CD4-positive, alpha-beta memory T cell (primary cell): ENCODE results near the gene TLCD4. TPM values are rescaled to one million over a fixed set of nuclear protein-coding genes. Genes with fewer than 3 reads are reported as not detected.
"Not testable (repeated sequence)": the region's sequence is repeated elsewhere in the genome, so short reads cannot be mapped to it uniquely, and the experiment has no call there.

Experiments
- CTCF ChIA-PET: fragments of 350-600 bp; sonication (Branson Sonifier 250); formaldehyde crosslinking; loops from one replicate; lab custom pipeline; 2021; ENCODE audit warnings: inconsistent platforms; ENCODE audit not compliant: partially characterized antibody; lab: Charles Lee
- POLR2A ChIA-PET: fragments of 350-600 bp; sonication (Branson Sonifier 250); formaldehyde crosslinking; loops from one replicate; lab custom pipeline; 2021; ENCODE audit not compliant: partially characterized antibody; lab: Charles Lee
- DNase-seq, 5 donors: peaks; one replicate each; pipeline versions ENCODE4 v3.0.0 to v3.0.0-alpha.2; 2020 to 2022; ENCODE audit warnings: mixed read lengths in 1 of 5
- H3K27ac ChIP-seq: one replicate; pipeline ENCODE4 v1.7.0; 2013; ENCODE audit warnings: low read depth, low read length
- H3K27me3 ChIP-seq: 2 replicates; pipeline ENCODE4 v1.7.0; 2013; ENCODE audit warnings: mild to moderate bottlenecking, low read length, moderate library complexity; ENCODE audit not compliant: insufficient read depth
- H3K36me3 ChIP-seq: 2 replicates; pipeline ENCODE4 v1.7.0; 2013; ENCODE audit warnings: mild to moderate bottlenecking, low read length, moderate library complexity; ENCODE audit not compliant: insufficient read depth
- H3K4me1 ChIP-seq: 2 replicates; pipeline ENCODE4 v1.7.0; 2013; ENCODE audit warnings: mild to moderate bottlenecking, low read length, moderate library complexity; ENCODE audit not compliant: insufficient read depth
- H3K4me3 ChIP-seq, 2 donors: one replicate each; pipeline ENCODE4 v1.7.0; 2013; ENCODE audit warnings: low read length in 2 of 2, mild to moderate bottlenecking in 1 of 2
- H3K9me3 ChIP-seq, 2 donors: one replicate each; pipeline ENCODE4 v1.7.0; 2013; ENCODE audit warnings: low read length in 2 of 2, control low read depth in 1 of 2; ENCODE audit not compliant: control insufficient read depth in 1 of 2
- H3K27ac Mint-ChIP-seq, 7 donors: one replicate each; pipeline ENCODE4 v1.8.0; 2020 to 2021; ENCODE audit warnings: mixed read lengths in 7 of 7, mild to moderate bottlenecking in 6 of 7, inconsistent platforms in 3 of 7, moderate library complexity in 3 of 7
- H3K27me3 Mint-ChIP-seq, 2 donors: one replicate each; pipeline ENCODE4 v1.8.0; 2020 to 2021; ENCODE audit warnings: mixed read lengths in 2 of 2
- H3K36me3 Mint-ChIP-seq, 2 donors: one replicate each; pipeline ENCODE4 v1.8.0; 2020 to 2021; ENCODE audit warnings: mixed read lengths in 2 of 2, inconsistent platforms in 1 of 2, mild to moderate bottlenecking in 1 of 2
- H3K4me1 Mint-ChIP-seq, 4 donors: one replicate each; pipeline ENCODE4 v1.8.0; 2020 to 2021; ENCODE audit warnings: mixed read lengths in 4 of 4, mild to moderate bottlenecking in 1 of 4
- H3K4me3 Mint-ChIP-seq, 8 donors: one replicate each; pipeline ENCODE4 v1.8.0; 2020 to 2021; ENCODE audit warnings: mixed read lengths in 8 of 8, mild to moderate bottlenecking in 7 of 8, moderate library complexity in 6 of 8, inconsistent platforms in 3 of 8
- H3K9me3 Mint-ChIP-seq, 8 donors: one replicate each; pipeline ENCODE4 v1.8.0; 2020 to 2021; ENCODE audit warnings: mixed read lengths in 8 of 8, mild to moderate bottlenecking in 5 of 8, inconsistent platforms in 3 of 8, moderate library complexity in 1 of 8
- intact Hi-C: fragments of 100-400 bp; cut with micrococcal nuclease; formaldehyde crosslinking; loops from one replicate; pipeline ENCODE4 v1.15.1; 2023
- polyA plus RNA-seq, 2 donors: library from polyadenylated mRNA; unstranded; fragments of 300-500 nt; fragmentation: Illumina TruSeq; gene quantifications; one replicate each; pipeline ENCODE4 v1.2.3, GENCODE V29; 2021
- total RNA-seq, 2 experiments: library from RNA; stranded (reverse); gene quantifications; one replicate each; pipeline ENCODE4 v1.2.3, GENCODE V29; 2021

Gene TLCD4
- total and polyA plus RNA-seq, 4 experiments from 2014 or later: 0.12 to 0.64 (median 0.26) TPM

DNA sequence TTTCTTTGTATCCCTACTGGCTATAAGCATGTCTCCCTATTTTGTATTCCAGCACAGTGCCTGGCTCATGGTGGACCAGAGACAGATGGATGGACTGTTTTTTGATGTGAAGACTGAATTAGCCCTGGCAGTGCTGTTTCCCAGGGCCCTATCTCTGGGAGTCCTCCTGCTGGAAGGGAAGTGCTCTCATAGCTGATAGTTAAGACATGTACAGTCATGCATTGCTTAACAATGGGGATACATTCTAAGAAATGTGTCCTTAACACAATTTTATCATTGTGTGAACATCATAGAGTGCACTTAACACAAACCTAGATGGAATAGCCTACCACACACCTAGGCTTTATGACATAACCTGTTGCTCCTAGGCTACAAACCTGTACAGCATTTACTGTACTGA, 21.1 kb downstream of the TLCD4 start:
- intact Hi-C loops: no loop called here
- Mint-ChIP-seq H3K4me1 (no peaks in the 10 kb centered on the region), H3K27ac (no peak overlapping the region), H3K36me3 (no peaks in the 10 kb centered on the region), H3K9me3 (peaks cover 0 to 3% (median 0%) of the 10 kb centered on the region in 8 donors), H3K4me3 (no peak overlapping the region), H3K27me3 (peaks cover 0 to 5% of the 10 kb centered on the region in 2 donors)
- Histone ChIP-seq H3K27me3 (no peaks in the 10 kb centered on the region), H3K27ac (no peak overlapping the region), H3K9me3 (no peaks in the 10 kb centered on the region), H3K4me3 (no peak overlapping the region), H3K4me1 (no peaks in the 10 kb centered on the region), H3K36me3 (no peaks in the 10 kb centered on the region)
- CTCF ChIA-PET: no interaction called here
- POLR2A ChIA-PET: no interaction called here
- DNase-seq: no peak

DNA sequence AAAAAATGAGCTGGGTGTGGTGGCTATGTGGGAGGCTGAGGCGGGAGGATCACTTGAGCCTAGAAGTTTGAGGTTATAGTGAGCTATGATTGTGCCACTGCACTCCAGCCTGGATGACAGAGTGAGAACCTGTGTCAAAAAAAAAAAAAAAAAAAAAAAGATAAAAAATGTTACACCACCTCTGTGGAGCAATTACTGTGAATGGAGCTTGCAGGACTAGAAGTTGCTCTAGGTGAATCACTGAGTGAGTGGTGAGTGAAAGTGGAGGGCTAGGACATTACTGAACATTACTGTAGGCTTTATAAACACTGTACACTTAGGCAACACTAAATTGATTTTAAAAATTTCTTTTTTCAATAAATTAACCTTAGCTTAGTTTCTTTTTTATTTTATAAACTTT, 21.9 kb downstream of the TLCD4 start:
- H3K4me1 Mint-ChIP-seq: no peaks in the 10 kb centered on the region
- no peaks in the 10 kb centered on the region for H3K36me3 Mint-ChIP-seq
- Histone ChIP-seq H3K27ac (no peak overlapping the region), H3K4me3 (no peak overlapping the region), H3K9me3 (no peaks in the 10 kb centered on the region), H3K4me1 (no peaks in the 10 kb centered on the region), H3K36me3 (no peaks in the 10 kb centered on the region), H3K27me3 (no peaks in the 10 kb centered on the region)
- peaks cover 0 to 3% (median 0%) of the 10 kb centered on the region in 8 donors for H3K9me3 Mint-ChIP-seq
- ChIA-PET CTCF (interaction anchor here (0.7 to 1.4 kb wide), 2 partner anchors 10 to 1969 kb away, joined by 3 read pairs; no protein-coding TSS in a partner anchor), POLR2A (no interaction called here)
- no peak for DNase-seq
- intact Hi-C loops: no loop called here
- peaks cover 0 to 5% of the 10 kb centered on the region in 2 donors for H3K27me3 Mint-ChIP-seq
- H3K27ac Mint-ChIP-seq: no peak overlapping the region
- H3K4me3 Mint-ChIP-seq: no peak overlapping the region

DNA sequence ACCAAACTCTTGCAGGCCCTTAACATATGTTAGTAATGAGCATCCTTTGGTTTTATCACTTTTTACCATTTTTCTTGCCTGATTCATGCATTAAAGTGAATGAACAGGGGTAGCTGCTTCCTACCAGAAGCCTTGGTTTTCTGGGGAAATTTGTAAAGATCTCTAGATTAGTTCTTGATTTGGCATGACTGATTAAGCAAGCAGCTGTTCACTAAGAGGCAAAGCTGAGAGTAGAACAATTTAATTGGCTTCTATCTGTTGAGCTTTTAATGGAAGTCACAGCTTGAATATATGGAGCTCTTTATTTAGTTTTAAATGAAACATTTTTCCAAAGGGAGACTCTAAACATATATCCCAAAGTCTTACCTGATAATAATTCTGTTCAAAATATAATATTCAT, 23.6 kb downstream of the TLCD4 start:
- Mint-ChIP-seq H3K4me1 (peaks cover 0 to 2% (median 0%) of the 10 kb centered on the region in 4 donors), H3K27ac (no peak overlapping the region), H3K36me3 (no peaks in the 10 kb centered on the region), H3K4me3 (no peak overlapping the region), H3K9me3 (peaks cover 0 to 3% (median 0%) of the 10 kb centered on the region in 8 donors), H3K27me3 (peaks cover 0 to 5% of the 10 kb centered on the region in 2 donors)
- intact Hi-C loops: no loop called here
- H3K27ac ChIP-seq: no peak overlapping the region
- POLR2A ChIA-PET: no interaction called here
- no peaks in the 10 kb centered on the region for H3K9me3 ChIP-seq
- no peak for DNase-seq
- no peaks in the 10 kb centered on the region for H3K36me3 ChIP-seq
- CTCF ChIA-PET: no interaction called here
- H3K4me3 ChIP-seq: no peak overlapping the region
- no peaks in the 10 kb centered on the region for H3K27me3 ChIP-seq
- H3K4me1 ChIP-seq: no peaks in the 10 kb centered on the region

DNA sequence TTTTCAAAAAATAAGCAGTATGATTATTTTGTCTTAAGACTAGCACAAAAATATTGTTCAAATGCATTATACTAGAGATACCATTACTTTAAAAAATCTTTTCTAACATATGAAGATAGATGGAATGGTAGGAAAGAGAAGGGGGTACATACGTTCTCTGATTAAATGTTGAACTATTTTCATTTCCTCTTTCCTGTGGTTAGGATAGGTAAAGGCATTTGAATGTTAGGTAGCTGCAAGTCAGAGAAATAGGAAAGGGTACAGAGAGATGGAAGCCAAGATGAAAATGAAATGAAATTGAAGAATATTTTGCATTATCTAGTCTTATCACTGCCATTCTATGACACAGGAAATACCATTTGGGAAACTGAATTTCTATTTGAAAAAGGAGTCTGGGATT, 28.3 kb downstream of the TLCD4 start:
- H3K27me3 ChIP-seq: no peaks in the 10 kb centered on the region
- no peaks in the 10 kb centered on the region for H3K9me3 ChIP-seq
- no peak overlapping the region for H3K4me3 ChIP-seq
- Mint-ChIP-seq H3K27ac (no peak overlapping the region), H3K36me3 (no peaks in the 10 kb centered on the region), H3K4me3 (no peak overlapping the region), H3K9me3 (no peaks in the 10 kb centered on the region), H3K4me1 (peaks cover 0 to 2% (median 0%) of the 10 kb centered on the region in 4 donors), H3K27me3 (peaks cover 0 to 2% of the 10 kb centered on the region in 2 donors)
- H3K27ac ChIP-seq: no peak overlapping the region
- no peaks in the 10 kb centered on the region for H3K36me3 ChIP-seq
- ChIA-PET CTCF (no interaction called here), POLR2A (no interaction called here)
- H3K4me1 ChIP-seq: no peaks in the 10 kb centered on the region
- no peak for DNase-seq
- intact Hi-C loops: no loop called here

DNA sequence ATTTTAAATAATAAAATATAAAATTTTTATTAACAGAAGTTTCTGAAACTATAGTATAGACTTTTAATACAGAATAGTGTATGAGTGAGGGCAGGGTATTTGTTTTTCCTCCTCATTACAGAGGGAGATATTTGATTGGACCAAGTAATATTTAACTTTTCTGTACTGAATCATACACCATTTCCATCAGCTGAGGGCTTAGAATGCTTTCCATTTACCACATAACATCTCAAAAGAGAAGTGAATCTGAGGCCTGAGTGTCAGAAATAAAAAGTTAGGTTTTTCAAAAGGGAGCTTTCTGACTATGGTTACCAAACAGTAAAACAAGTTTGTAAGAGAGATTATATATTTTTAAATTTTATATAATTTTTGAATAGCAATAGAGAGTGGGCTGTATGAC, 29.5 kb downstream of the TLCD4 start:
- H3K36me3 ChIP-seq: no peaks in the 10 kb centered on the region
- ChIA-PET CTCF (no interaction called here), POLR2A (no interaction called here)
- no peaks in the 10 kb centered on the region for H3K9me3 Mint-ChIP-seq
- H3K27me3 Mint-ChIP-seq: peaks cover 1 to 2% of the 10 kb centered on the region in 2 donors
- no peak overlapping the region for H3K27ac Mint-ChIP-seq
- H3K4me3 Mint-ChIP-seq: no peak overlapping the region
- no peak for DNase-seq
- no peak overlapping the region for H3K27ac ChIP-seq
- intact Hi-C loops: no loop called here
- no peaks in the 10 kb centered on the region for H3K36me3 Mint-ChIP-seq
- H3K9me3 ChIP-seq: no peaks in the 10 kb centered on the region
- H3K27me3 ChIP-seq: no peaks in the 10 kb centered on the region
- peaks cover 0 to 2% (median 0%) of the 10 kb centered on the region in 4 donors for H3K4me1 Mint-ChIP-seq
- H3K4me1 ChIP-seq: no peaks in the 10 kb centered on the region
- no peak overlapping the region for H3K4me3 ChIP-seq

DNA sequence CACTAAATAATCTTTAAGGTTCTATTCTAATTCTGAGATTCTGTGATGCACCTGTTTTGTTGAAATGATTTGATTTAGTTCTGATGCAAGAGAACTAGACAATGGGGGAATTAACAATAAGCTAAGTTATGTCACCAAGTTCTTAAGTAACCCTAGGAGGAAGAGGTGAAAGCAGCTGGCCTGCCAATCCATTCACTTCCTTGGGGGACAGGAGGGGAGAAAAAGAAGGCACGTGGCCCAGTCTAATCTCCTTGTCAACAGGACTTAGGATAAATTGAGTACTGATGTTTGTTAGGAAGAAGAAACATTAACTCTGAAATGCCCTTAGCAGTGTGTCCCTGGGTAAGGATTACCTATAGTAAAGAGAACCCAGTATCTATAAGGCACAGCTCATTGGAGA, 36.9 kb downstream of the TLCD4 start:
- Histone ChIP-seq H3K4me3 (no peak overlapping the region), H3K27ac (no peak overlapping the region), H3K27me3 (no peaks in the 10 kb centered on the region), H3K36me3 (no peaks in the 10 kb centered on the region), H3K9me3 (no peaks in the 10 kb centered on the region), H3K4me1 (no peaks in the 10 kb centered on the region)
- DNase-seq: no peak
- intact Hi-C loops: no loop called here
- no peak overlapping the region for H3K4me3 Mint-ChIP-seq
- no peak overlapping the region for H3K27ac Mint-ChIP-seq
- peaks cover 1% of the 10 kb centered on the region in 2 donors for H3K27me3 Mint-ChIP-seq
- no peaks in the 10 kb centered on the region for H3K4me1 Mint-ChIP-seq
- no peaks in the 10 kb centered on the region for H3K9me3 Mint-ChIP-seq
- POLR2A ChIA-PET: no interaction called here
- H3K36me3 Mint-ChIP-seq: no peaks in the 10 kb centered on the region
- CTCF ChIA-PET: interaction anchor here (0.6 to 1.5 kb wide), 2 partner anchors 9 to 399 kb away, joined by 3 read pairs; no protein-coding TSS in a partner anchor

DNA sequence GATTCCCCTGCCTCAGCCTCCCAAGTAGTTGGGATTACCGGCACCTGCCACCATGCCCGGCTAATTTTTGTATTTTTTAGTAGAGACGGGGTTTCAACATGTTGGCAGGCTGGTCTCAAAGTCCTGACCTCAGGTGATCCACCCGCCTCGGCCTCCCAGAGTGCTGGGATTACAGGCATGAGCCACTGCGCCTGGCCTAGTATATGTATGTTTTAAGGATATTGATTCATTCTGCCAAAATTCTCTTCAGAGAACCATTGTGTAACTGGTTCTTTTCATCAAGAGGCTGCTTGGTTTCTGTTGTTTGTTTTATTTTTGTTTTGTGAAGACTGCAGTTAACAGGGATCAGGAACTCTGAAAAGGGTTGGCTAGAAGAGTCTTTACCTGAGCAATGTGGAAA, 48.4 kb downstream of the TLCD4 start:
- DNase-seq, H3K4me3 Mint-ChIP-seq, CTCF ChIA-PET, H3K36me3 Mint-ChIP-seq, H3K27ac Mint-ChIP-seq, H3K27me3 Mint-ChIP-seq, H3K9me3 ChIP-seq, intact Hi-C loops, H3K36me3 ChIP-seq, H3K4me1 ChIP-seq, H3K4me1 Mint-ChIP-seq, H3K27ac ChIP-seq, H3K27me3 ChIP-seq, POLR2A ChIA-PET, H3K4me3 ChIP-seq: not testable (repeated sequence)
- peaks cover 0 to 12% (median 9%) of the 10 kb centered on the region in 8 donors for H3K9me3 Mint-ChIP-seq
